IMR-90 (cell line): ENCODE results near the gene SOX6. TPM values are rescaled to one million over a fixed set of nuclear protein-coding genes. Genes with fewer than 3 reads are reported as not detected.

Source experiments
- ATAC-seq: fragments of 200-7000 bp; cut with Tn5 transposase; 2 replicates; pipeline ENCODE4 v1.9.1; 2020; ENCODE audit warnings: low read depth, mild to moderate bottlenecking, moderate library complexity
- BruUV-seq: library from RNA; stranded (reverse); fragments of 400-500 nt; replicated peaks from 2 replicates; lab custom pipeline; 2021; lab: Mats Ljungman, UMichigan
- CTCF ChIA-PET: fragments of 300-600 bp; formaldehyde crosslinking; extraction: SDS; loops from one replicate; lab custom pipeline; 2021; ENCODE audit warnings: antibody characterized with exemption; lab: Yijun Ruan, JAX
- POLR2A ChIA-PET: fragments of 300-600 bp; sonication (Branson Sonifier 250); formaldehyde crosslinking; loops from one replicate; lab custom pipeline; 2022; ENCODE audit warnings: antibody characterized with exemption; ENCODE audit not compliant: unreplicated experiment; lab: Charles Lee
- DNase-seq: peaks from one replicate; pipeline ENCODE4 v3.0.0; 2013
- H2AFZ ChIP-seq: replicated peaks from 2 replicates; pipeline ENCODE3; 2013; ENCODE audit warnings: low read length, mild to moderate bottlenecking; ENCODE audit not compliant: poor library complexity
- H2AK5ac ChIP-seq: 2 replicates; pipeline ENCODE4 v1.6.1; 2013; ENCODE audit warnings: low read depth, low read length, inconsistent platforms
- H2AK9ac ChIP-seq: replicated peaks from 2 replicates; pipeline ENCODE3; 2013; ENCODE audit warnings: mild to moderate bottlenecking, low read depth, low read length, moderate library complexity; ENCODE audit not compliant: poor library complexity
- H2BK120ac ChIP-seq: 2 replicates; pipeline ENCODE4 v1.6.1; 2013; ENCODE audit warnings: low read depth, low read length, inconsistent platforms
- H2BK15ac ChIP-seq: 3 replicates; pipeline ENCODE4 v1.6.1; 2013; ENCODE audit warnings: low read depth, low read length, inconsistent platforms
- H2BK20ac ChIP-seq: 2 replicates; pipeline ENCODE4 v1.6.1; 2013; ENCODE audit warnings: low read depth, mild to moderate bottlenecking, inconsistent platforms, low read length, moderate library complexity
- H2BK5ac ChIP-seq: 2 replicates; pipeline ENCODE4 v1.6.1; 2013; ENCODE audit warnings: mild to moderate bottlenecking, low read depth, low read length, inconsistent platforms; ENCODE audit not compliant: poor library complexity, severe bottlenecking
- H3K14ac ChIP-seq: replicated peaks from 2 replicates; pipeline ENCODE4 v1.6.1; 2013; ENCODE audit warnings: low read depth, low read length, inconsistent platforms
- H3K18ac ChIP-seq: 2 replicates; pipeline ENCODE4 v1.6.1; 2013; ENCODE audit warnings: low read depth, low read length, control low read depth
- H3K23ac ChIP-seq: 2 replicates; pipeline ENCODE4 v1.6.1; 2013; ENCODE audit warnings: low read depth, low read length, inconsistent platforms
- H3K27ac ChIP-seq: 2 replicates; pipeline ENCODE4 v1.5.1; 2013; ENCODE audit warnings: mild to moderate bottlenecking, control low read depth, low read length; ENCODE audit not compliant: insufficient read depth
- H3K27me3 ChIP-seq: 2 replicates; pipeline ENCODE4 v1.6.1; 2013; ENCODE audit warnings: low read length; ENCODE audit not compliant: control insufficient read depth, insufficient read depth
- H3K36me3 ChIP-seq: 2 replicates; pipeline ENCODE4 v1.6.1; 2013; ENCODE audit warnings: low read length, mixed read lengths; ENCODE audit not compliant: control insufficient read depth, insufficient read depth
- H3K4ac ChIP-seq: 2 replicates; pipeline ENCODE4 v1.6.1; 2013; ENCODE audit warnings: low read depth, low read length, inconsistent platforms
- H3K4me1 ChIP-seq: 2 replicates; pipeline ENCODE4 v1.6.1; 2013; ENCODE audit warnings: low read length, mixed read lengths; ENCODE audit not compliant: control insufficient read depth, insufficient read depth
- H3K4me2 ChIP-seq: 2 replicates; pipeline ENCODE4 v1.6.1; 2013; ENCODE audit warnings: low read depth, mild to moderate bottlenecking, control low read depth, low read length, moderate library complexity
- H3K4me3 ChIP-seq: 2 replicates; pipeline ENCODE4 v1.5.1; 2013; ENCODE audit warnings: low read depth, mild to moderate bottlenecking, control low read depth, low read length, moderate library complexity; ENCODE audit not compliant: insufficient read depth
- H3K56ac ChIP-seq: 2 replicates; pipeline ENCODE4 v1.6.1; 2013; ENCODE audit warnings: low read length, inconsistent platforms; ENCODE audit not compliant: insufficient read depth; ENCODE audit errors: extremely low read depth
- H3K79me1 ChIP-seq, 2 experiments: 2 replicates each; pipeline ENCODE4 v1.6.1; 2013; ENCODE audit warnings: low read length in 2 of 2, inconsistent platforms in 1 of 2, low read depth in 1 of 2
- H3K9ac ChIP-seq: 2 replicates; pipeline ENCODE4 v1.6.1; 2013; ENCODE audit warnings: low read depth, low read length, control low read depth
- H3K9me1 ChIP-seq: 2 replicates; pipeline ENCODE4 v1.6.1; 2013; ENCODE audit warnings: low read length, inconsistent platforms; ENCODE audit not compliant: insufficient read depth
- H3K9me3 ChIP-seq: 2 replicates; pipeline ENCODE4 v1.6.1; 2013; ENCODE audit warnings: low read length; ENCODE audit not compliant: control insufficient read depth, insufficient read depth
- H4K20me1 ChIP-seq: 2 replicates; pipeline ENCODE4 v1.6.1; 2013; ENCODE audit warnings: low read length, inconsistent platforms; ENCODE audit not compliant: insufficient read depth
- H4K5ac ChIP-seq: 2 replicates; pipeline ENCODE4 v1.6.1; 2013; ENCODE audit warnings: mild to moderate bottlenecking, low read depth, low read length, control low read depth
- H4K8ac ChIP-seq, 2 experiments: 2 replicates each; pipeline ENCODE4 v1.6.1; 2013; ENCODE audit warnings: low read depth in 2 of 2, low read length in 2 of 2, control low read depth in 1 of 2, inconsistent platforms in 1 of 2
- H4K91ac ChIP-seq: 2 replicates; pipeline ENCODE4 v1.6.1; 2013; ENCODE audit warnings: low read depth, low read length, inconsistent platforms; ENCODE audit not compliant: insufficient read depth
- BHLHE40 ChIP-seq: fragments of 150-350 bp; IDR thresholded peaks from 2 replicates; pipeline ENCODE4 v1.6.1; 2016; ENCODE audit warnings: mild to moderate bottlenecking, low read depth, low read length
- CHD1 ChIP-seq: IDR thresholded peaks from 2 replicates; pipeline ENCODE4 v1.6.1; 2012; ENCODE audit warnings: low read depth, low read length, improper control_type of control experiment
- FOS ChIP-seq: fragments of 150-350 bp; IDR thresholded peaks from 2 replicates; pipeline ENCODE4 v1.6.1; 2016; ENCODE audit warnings: low read depth, low read length
- MAFK ChIP-seq: IDR thresholded peaks from 2 replicates; pipeline ENCODE4 v1.6.1; 2012; ENCODE audit warnings: low read depth, low read length, improper control_type of control experiment
- MAZ ChIP-seq: IDR thresholded peaks from 2 replicates; pipeline ENCODE4 v1.6.1; 2012; ENCODE audit warnings: low read depth, mild to moderate bottlenecking, low read length, improper control_type of control experiment, moderate library complexity, borderline replicate concordance
- POLR2A ChIP-seq: IDR thresholded peaks from 2 replicates; pipeline ENCODE4 v1.6.1; 2012; ENCODE audit warnings: mild to moderate bottlenecking, low read depth, low read length
- RCOR1 ChIP-seq: IDR thresholded peaks from 2 replicates; pipeline ENCODE4 v1.6.1; 2012; ENCODE audit warnings: mild to moderate bottlenecking, low read length, improper control_type of control experiment; ENCODE audit not compliant: insufficient replicate concordance
- RFX5 ChIP-seq: IDR thresholded peaks from 2 replicates; pipeline ENCODE4 v1.8.0; 2012; ENCODE audit warnings: low read depth, mild to moderate bottlenecking, low read length, moderate library complexity
- SMC3 ChIP-seq: fragments of 150-350 bp; IDR thresholded peaks from 2 replicates; pipeline ENCODE4 v1.6.1; 2016; ENCODE audit warnings: low read depth, mild to moderate bottlenecking, antibody characterized with exemption, low read length, moderate library complexity
- USF2 ChIP-seq: fragments of 150-350 bp; IDR thresholded peaks from 2 replicates; pipeline ENCODE4 v1.6.1; 2017; ENCODE audit warnings: mild to moderate bottlenecking, antibody characterized with exemption, low read length, low read depth
- WGBS, 2 experiments: methylation state at CpG; one replicate each; pipeline versions ENCODE4 v1.1.5 to v1.1.7; 2013; ENCODE audit warnings: missing lambda C conversion rate in 2 of 2; ENCODE audit not compliant: insufficient read length in 1 of 2; ENCODE audit errors: extremely low coverage in 2 of 2; 5-methylcytosine and 5-hydroxymethylcytosine counted together
- dilution Hi-C: fragments of 300-500 bp; cut with HindIII; formaldehyde crosslinking; loops from one replicate; pipeline ENCODE4 v1.14.3; 2018; ENCODE audit warnings: low sequenced_read_pairs; ENCODE audit not compliant: unreplicated experiment
- in situ Hi-C: fragments of 300-500 bp; cut with MboI; formaldehyde crosslinking; loops from 3 replicates; pipeline ENCODE4 v1.14.3; 2019; ENCODE audit warnings: low sequenced_read_pairs, inconsistent platforms, mixed read lengths
- intact Hi-C: fragments of 100-400 bp; cut with micrococcal nuclease; formaldehyde crosslinking; loops from 2 replicates; pipeline ENCODE4 v1.10.0; 2022
- polyA plus RNA-seq, 3 experiments: library from polyadenylated mRNA; depleted of rRNA; stranded (reverse); fragments of >200 nt; gene quantifications; 2 replicates each; pipeline ENCODE4 v1.2.3, GENCODE V29; 2012; ENCODE audit warnings: low replicate concordance in 1 of 3
- total RNA-seq: library from RNA; depleted of rRNA; stranded (reverse); fragments of >200 nt; gene quantifications from 2 replicates; pipeline ENCODE4 v1.2.3, GENCODE V29; 2012

The SOX6 gene
- total and polyA plus RNA-seq, 2 of the 4 experiments (the other 2 are of a cell fraction): 1.7 to 7.7 TPM

- Histone ChIP-seq H3K9ac (no peak overlapping the region), H3K9me1 (0 out of 2 replicates have a peak, but pooled peaks cover 4% of the 10 kb centered on the region), H2BK5ac (no peak overlapping the region), H3K4me2 (no peak overlapping the region), H2AK5ac (no peak overlapping the region), H3K56ac (no peak overlapping the region), H3K27me3 (no peaks in the 10 kb centered on the region), H2BK120ac (no peak overlapping the region), H4K20me1 (no peaks in the 10 kb centered on the region), H3K79me1 (no peaks in the 10 kb centered on the region), H2BK15ac (no peak overlapping the region), H3K4ac (no peak overlapping the region), H2AK9ac (no peak overlapping the region), H3K18ac (no peak overlapping the region), H3K4me3 (no peak overlapping the region), H4K8ac (no peak overlapping the region), H3K36me3 (no peaks in the 10 kb centered on the region), H2AFZ (no peak overlapping the region), H4K91ac (no peak overlapping the region), H4K5ac (no peak overlapping the region), H3K23ac (no peak overlapping the region), H3K14ac (no peak overlapping the region), H3K9me3 (no peaks in the 10 kb centered on the region; the same call in 1 of the 2 replicates), H2BK20ac (no peak overlapping the region), H3K27ac (no peak overlapping the region), H3K4me1 (no peaks in the 10 kb centered on the region)
- no peak for ATAC-seq
- BruUV-seq: no TSS peak
- TF ChIP-seq SMC3 (no peak), MAZ (no peak), USF2 (no peak), RFX5 (no peak), FOS (no peak), CHD1 (no peak), RCOR1 (no peak), POLR2A (no peak), MAFK (no peak), BHLHE40 (no peak)
- no peak for DNase-seq
- ChIA-PET POLR2A (no interaction called here), CTCF (no interaction called here)
- in situ Hi-C loops: no loop called here
- 83% methylated on average over 1 of the region's 1 CpG; no CpG with 5 or more reads in 1 of the 2 experiments for WGBS, 2 experiments
- dilution Hi-C loops: no loop called here
- intact Hi-C loops: loop anchor here (5.0 kb wide), 1 partner anchor 40 kb away; no protein-coding TSS in a partner anchor
Measured at GRCh38 chr11:16052750-16053149, 303.6 kb downstream of the SOX6 start.
